Thymus (tissue), 11 donors: Measurements from ENCODE around the gene CXorf49B. TPM values are rescaled to one million over a fixed set of nuclear protein-coding genes. Genes with fewer than 3 reads are reported as not detected.

Source experiments
- DNase-seq, 9 donors: peaks; one replicate each; pipeline ENCODE4 v3.0.0-alpha.2; 2013; ENCODE audit warnings: low spot score in 9 of 9, low read depth in 6 of 9, missing footprints in 1 of 9
- H3K27ac ChIP-seq, 2 donors: one replicate each; pipeline ENCODE4 v1.5.1; 2013; ENCODE audit warnings: control low read depth in 1 of 2, low read depth in 1 of 2, low read length in 1 of 2, mild to moderate bottlenecking in 1 of 2, moderate library complexity in 1 of 2
- H3K27me3 ChIP-seq, 2 donors: one replicate each; pipeline ENCODE4 v1.5.1; 2013; ENCODE audit warnings: low read length in 1 of 2; ENCODE audit not compliant: control insufficient read depth in 2 of 2, insufficient read depth in 1 of 2
- H3K36me3 ChIP-seq, 2 donors: one replicate each; pipeline ENCODE4 v1.5.1; 2013; ENCODE audit warnings: low read length in 1 of 2, mild to moderate bottlenecking in 1 of 2, moderate library complexity in 1 of 2; ENCODE audit not compliant: control insufficient read depth in 2 of 2, insufficient read depth in 2 of 2
- H3K4me1 ChIP-seq, 2 donors: one replicate each; pipeline ENCODE4 v1.5.1; 2013; ENCODE audit warnings: low read length in 2 of 2; ENCODE audit not compliant: control insufficient read depth in 2 of 2, insufficient read depth in 2 of 2
- H3K4me3 ChIP-seq, 2 donors: one replicate each; pipeline ENCODE4 v1.5.1; 2013; ENCODE audit warnings: low read length in 2 of 2, control low read depth in 1 of 2, mild to moderate bottlenecking in 1 of 2
- H3K9me3 ChIP-seq, 2 donors: one replicate each; pipeline ENCODE4 v1.5.1; 2013; ENCODE audit warnings: low read length in 1 of 2, mild to moderate bottlenecking in 1 of 2; ENCODE audit not compliant: control insufficient read depth in 2 of 2, insufficient read depth in 1 of 2
- WGBS: extraction: QIAGEN DNeasy Blood & Tissue Kit; methylation state at CpG from one replicate; pipeline ENCODE4 v1.1.7; 2013; 5-methylcytosine and 5-hydroxymethylcytosine counted together
- polyA plus RNA-seq: library from polyadenylated mRNA; stranded (reverse); fragments of 200-250 nt; gene quantifications from one replicate; pipeline ENCODE4 v1.2.3, GENCODE V29; 2013
- total RNA-seq: library from RNA; stranded (reverse); fragments of 120-200 nt; gene quantifications from one replicate; pipeline ENCODE4 v1.2.4, GENCODE V29; 2013
- donor health status: healthy.

Gene CXorf49B
- total and polyA plus RNA-seq, 2 donors: 0.52 to 2.2 TPM

DNA sequence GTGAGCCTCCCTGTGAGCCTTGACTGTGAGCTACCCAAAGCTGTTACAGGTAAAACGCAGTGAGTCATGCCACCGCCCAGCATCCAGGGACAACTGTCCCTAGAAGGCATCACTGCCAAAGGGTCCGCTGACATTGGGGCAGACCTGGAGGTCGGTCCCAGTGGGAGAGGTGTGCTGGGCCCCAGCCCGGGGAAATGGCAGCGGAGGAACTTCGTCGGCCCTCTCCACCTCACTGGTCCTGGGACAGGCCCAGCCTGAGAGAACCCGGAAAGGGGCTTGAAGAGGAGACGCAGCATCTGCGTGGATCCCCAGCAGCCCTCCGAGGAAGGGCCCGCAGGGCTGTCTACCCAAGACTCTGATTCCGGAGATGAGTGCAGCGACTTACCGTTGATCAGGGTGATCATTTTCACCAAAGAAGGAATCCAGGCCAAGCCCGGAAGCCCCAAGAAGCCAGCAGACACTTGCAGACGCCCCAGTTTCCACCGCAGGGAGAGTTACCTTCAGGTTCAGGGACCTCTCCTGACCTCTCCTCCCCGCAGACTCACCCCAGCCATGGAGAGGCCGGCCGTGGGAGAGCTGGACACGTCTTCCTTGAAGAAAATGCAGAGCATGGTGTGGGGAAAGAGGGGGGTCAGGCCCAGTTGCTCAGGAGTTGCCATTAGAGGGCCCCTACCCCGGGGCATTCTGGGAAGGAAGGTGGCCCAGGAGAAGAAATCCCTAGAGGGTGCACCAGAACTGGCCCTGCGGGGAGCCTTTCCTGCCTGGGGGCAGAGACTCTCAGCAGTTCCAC is 51.2 kb downstream of the CXorf49B start:
- Histone ChIP-seq H3K27me3 (no peaks in the 10 kb centered on the region), H3K36me3 (no peaks in the 10 kb centered on the region), H3K9me3 (peaks cover 0 to 12% of the 10 kb centered on the region in 2 donors), H3K27ac (no peak overlapping the region), H3K4me1 (no peaks in the 10 kb centered on the region), H3K4me3 (no peak overlapping the region)
- 92% methylated on average over 25 of the region's 25 CpGs for WGBS
- no peak for DNase-seq

DNA sequence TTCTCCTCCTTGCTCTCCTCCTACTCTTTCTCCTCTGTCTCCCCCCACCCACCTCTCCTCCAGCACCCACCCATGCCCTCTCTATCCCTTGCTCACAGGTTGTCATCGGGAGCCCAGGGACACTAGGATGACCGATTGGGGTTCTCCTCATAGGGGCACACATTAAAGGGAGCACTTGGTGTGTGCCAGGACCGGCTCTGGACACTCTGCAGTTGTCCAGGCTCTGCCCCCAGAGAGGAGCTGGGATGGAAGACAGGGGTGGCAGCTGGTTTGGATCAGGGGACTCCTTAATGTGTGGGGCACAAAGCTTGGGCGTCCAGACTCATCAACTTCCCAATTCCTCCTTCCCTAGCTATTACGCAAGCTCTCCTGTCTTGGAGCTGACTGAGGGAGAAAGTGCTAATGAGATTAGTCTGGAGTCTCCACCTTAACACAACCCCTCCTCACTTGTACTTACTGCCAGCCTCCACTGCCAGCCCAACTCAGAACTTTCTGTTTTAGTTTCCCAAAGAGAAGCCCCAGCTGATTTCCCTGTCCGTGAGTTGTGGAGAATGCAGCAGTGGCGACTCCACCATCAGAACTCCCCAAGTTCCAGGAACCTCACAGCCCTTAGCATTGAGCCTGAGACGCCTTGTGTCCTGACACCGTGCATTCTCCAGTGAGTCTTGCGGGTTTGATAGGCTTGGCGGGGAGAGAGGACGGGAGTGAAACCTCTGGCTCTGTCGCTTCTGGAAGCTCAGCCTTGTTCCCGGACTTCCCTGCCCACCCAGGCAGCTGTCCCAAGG is 52.2 kb downstream of the CXorf49B start:
- H3K9me3 ChIP-seq: peaks cover 0 to 12% of the 10 kb centered on the region in 2 donors
- no peak overlapping the region for H3K4me3 ChIP-seq
- H3K36me3 ChIP-seq: no peaks in the 10 kb centered on the region
- H3K27ac ChIP-seq: no peak overlapping the region
- WGBS: 92% methylated on average over 14 of the region's 14 CpGs
- H3K27me3 ChIP-seq: no peaks in the 10 kb centered on the region
- no peaks in the 10 kb centered on the region for H3K4me1 ChIP-seq
- DNase-seq: no peak

DNA sequence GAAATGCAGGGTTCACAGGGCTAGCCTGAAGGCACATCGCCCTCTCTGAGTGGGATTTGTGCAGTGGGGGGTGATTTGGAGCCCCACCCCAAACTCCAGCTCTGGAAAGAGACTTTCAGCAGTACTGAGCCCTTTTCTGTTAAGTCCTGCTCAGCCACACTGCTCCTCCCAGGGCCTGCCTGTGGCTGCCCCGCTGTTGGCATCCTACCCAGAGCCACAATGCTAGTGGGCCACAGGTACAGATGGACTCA is 52.7 kb downstream of the CXorf49B start:
- DNase-seq: no peak

More for the DNA sequence above, 52.7 kb downstream of the CXorf49B start:
- H3K4me1 ChIP-seq: no peaks in the 10 kb centered on the region
- H3K36me3 ChIP-seq: no peaks in the 10 kb centered on the region
- 76% methylated on average over 2 of the region's 2 CpGs for WGBS
- H3K4me3 ChIP-seq: no peak overlapping the region
- H3K9me3 ChIP-seq: peaks cover 0 to 12% of the 10 kb centered on the region in 2 donors
- no peaks in the 10 kb centered on the region for H3K27me3 ChIP-seq
- no peak overlapping the region for H3K27ac ChIP-seq

Other genes with a start within 250 kb of the CXorf49B start
- 95.0 TPM for gene OGT, start 230.2 kb upstream of the CXorf49B start, total RNA-seq
- 168 TPM for gene OGT, start 230.2 kb upstream of the CXorf49B start, polyA plus RNA-seq
- 2.8 TPM for gene GCNA, start 184.9 kb upstream of the CXorf49B start, total RNA-seq
- 4.5 TPM for gene GCNA, start 184.9 kb upstream of the CXorf49B start, polyA plus RNA-seq
- 1.6 TPM for gene CXCR3, start 144.8 kb upstream of the CXorf49B start, total RNA-seq
- 4.0 TPM for gene CXCR3, start 144.8 kb upstream of the CXorf49B start, polyA plus RNA-seq
- 2.2 TPM for gene CXorf49, start 45.1 kb upstream of the CXorf49B start, total RNA-seq
- 0.52 TPM for gene CXorf49, start 45.1 kb upstream of the CXorf49B start, polyA plus RNA-seq
- gene NHSL2, start 147.5 kb downstream of the CXorf49B start, total RNA-seq: 0.80 TPM
- 0.80 TPM for gene NHSL2, start 147.5 kb downstream of the CXorf49B start, polyA plus RNA-seq